Lower lobe of right lung (tissue), 2 donors: ENCODE data around the gene BYSL. TPM values are rescaled to one million over a fixed set of nuclear protein-coding genes. Genes with fewer than 3 reads are reported as not detected.

Experiments
- ATAC-seq, 2 donors: fragments of 200-7000 bp; cut with Tn5 transposase; one replicate each; pipeline ENCODE4 v1.9.1; 2020 to 2022; ENCODE audit warnings: mild to moderate bottlenecking in 2 of 2, moderate library complexity in 2 of 2
- DNase-seq: peaks from one replicate; pipeline ENCODE4 v3.0.0-alpha.2; 2020
- H3K27ac ChIP-seq: fragments of 200-600 bp; one replicate; pipeline ENCODE4 v1.8.0; 2022
- H3K27me3 ChIP-seq: fragments of 200-600 bp; one replicate; pipeline ENCODE4 v1.8.0; 2022; ENCODE audit warnings: low read depth
- H3K36me3 ChIP-seq: fragments of 200-600 bp; one replicate; pipeline ENCODE4 v1.8.0; 2022; ENCODE audit warnings: mild to moderate bottlenecking
- H3K4me1 ChIP-seq: fragments of 200-600 bp; one replicate; pipeline ENCODE4 v1.8.0; 2022
- H3K4me3 ChIP-seq: fragments of 200-600 bp; one replicate; pipeline ENCODE4 v1.8.0; 2022; ENCODE audit warnings: mild to moderate bottlenecking
- H3K9me3 ChIP-seq: fragments of 200-600 bp; one replicate; pipeline ENCODE4 v1.8.0; 2022
- intact Hi-C: fragments of 100-400 bp; cut with DNase I; formaldehyde crosslinking; loops from one replicate; pipeline ENCODE4 v1.11.0; 2022
- total RNA-seq: library from RNA; stranded (reverse); fragmentation: NEBNext Ultra II Directional; extraction: Animal tissue kit (Norgen Biotek cat#: 25700); gene quantifications from one replicate; pipeline ENCODE4 v1.2.1, GENCODE V29; 2021
- TF ChIP-seq, protein P1 (sequence below): fragments of 200-600 bp; IDR thresholded peaks from one replicate; pipeline ENCODE4 v1.8.0; 2022; ENCODE audit warnings: antibody characterized with exemption, mild to moderate bottlenecking
- donor health status: DM: no; HTN: yes; CAD: no; lungs with severe emphysema.

Gene BYSL
- total RNA-seq, 1 donor from 2014 or later = 8.9 TPM

DNA sequence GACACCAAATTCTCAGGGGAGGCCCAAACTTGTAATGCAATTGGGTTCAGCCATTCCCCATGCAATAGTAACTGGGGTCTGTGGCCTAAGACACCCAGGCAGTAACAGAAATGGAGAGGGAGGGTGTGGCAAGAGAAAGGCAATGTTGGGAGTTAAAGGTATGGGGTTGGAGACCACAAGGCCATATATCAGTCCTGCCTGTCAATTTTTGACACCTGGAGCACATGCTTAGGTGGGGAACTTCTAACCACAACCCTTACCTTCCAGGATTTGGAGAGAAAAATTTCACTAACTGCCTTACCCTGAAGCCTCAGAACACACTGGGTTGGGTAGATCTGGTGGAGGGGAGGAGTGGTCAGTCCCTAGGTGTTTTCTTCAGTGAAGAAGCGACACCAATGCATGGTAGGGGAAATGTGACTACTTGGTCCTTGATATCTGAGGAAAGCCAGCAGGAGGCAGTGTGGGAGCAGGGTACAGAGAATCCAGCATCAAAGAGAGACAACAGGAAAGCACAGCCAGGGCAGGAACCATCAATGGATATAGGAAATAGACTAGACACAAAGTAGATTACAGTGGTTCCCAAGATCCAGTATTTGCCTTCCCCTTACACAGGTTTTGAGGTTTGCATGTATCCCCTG, 19.3 kb upstream of the BYSL start:
- TF ChIP-seq, protein P1, sequence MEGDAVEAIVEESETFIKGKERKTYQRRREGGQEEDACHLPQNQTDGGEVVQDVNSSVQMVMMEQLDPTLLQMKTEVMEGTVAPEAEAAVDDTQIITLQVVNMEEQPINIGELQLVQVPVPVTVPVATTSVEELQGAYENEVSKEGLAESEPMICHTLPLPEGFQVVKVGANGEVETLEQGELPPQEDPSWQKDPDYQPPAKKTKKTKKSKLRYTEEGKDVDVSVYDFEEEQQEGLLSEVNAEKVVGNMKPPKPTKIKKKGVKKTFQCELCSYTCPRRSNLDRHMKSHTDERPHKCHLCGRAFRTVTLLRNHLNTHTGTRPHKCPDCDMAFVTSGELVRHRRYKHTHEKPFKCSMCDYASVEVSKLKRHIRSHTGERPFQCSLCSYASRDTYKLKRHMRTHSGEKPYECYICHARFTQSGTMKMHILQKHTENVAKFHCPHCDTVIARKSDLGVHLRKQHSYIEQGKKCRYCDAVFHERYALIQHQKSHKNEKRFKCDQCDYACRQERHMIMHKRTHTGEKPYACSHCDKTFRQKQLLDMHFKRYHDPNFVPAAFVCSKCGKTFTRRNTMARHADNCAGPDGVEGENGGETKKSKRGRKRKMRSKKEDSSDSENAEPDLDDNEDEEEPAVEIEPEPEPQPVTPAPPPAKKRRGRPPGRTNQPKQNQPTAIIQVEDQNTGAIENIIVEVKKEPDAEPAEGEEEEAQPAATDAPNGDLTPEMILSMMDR = peak; percentile 32
- intact Hi-C loops = no loop called here
- H3K27ac ChIP-seq = no peak overlapping the region
- ATAC-seq (peak; percentile 33 to 42), DNase-seq (no peak)
- no peaks in the 10 kb centered on the region for H3K27me3 ChIP-seq
- no peaks in the 10 kb centered on the region for H3K4me1 ChIP-seq
- H3K9me3 ChIP-seq = no peaks in the 10 kb centered on the region
- no peak overlapping the region for H3K4me3 ChIP-seq
- H3K36me3 ChIP-seq = peaks cover 34% of the 10 kb centered on the region

DNA sequence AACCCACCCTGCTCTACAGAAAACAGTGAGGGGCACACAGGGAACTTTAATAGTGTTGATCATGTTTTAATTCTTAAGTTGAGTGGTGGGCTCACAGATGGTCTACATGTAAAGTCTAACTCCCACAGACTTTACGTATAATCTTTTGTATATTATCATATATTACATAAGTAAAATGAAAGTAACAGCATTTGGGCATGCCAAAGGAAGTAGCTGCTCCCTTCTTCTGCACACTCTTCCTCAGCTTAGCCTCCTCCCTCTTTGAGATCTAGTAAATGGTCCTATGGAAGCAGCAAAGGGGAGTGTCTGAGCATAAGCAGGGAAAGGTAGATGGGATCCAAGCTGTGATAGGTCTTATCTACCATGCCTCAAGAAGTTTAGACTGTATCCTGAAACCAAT, 11.6 kb upstream of the BYSL start:
- Histone ChIP-seq H3K4me3 (no peak overlapping the region), H3K27ac (no peak overlapping the region), H3K9me3 (no peaks in the 10 kb centered on the region), H3K36me3 (peaks cover 82% of the 10 kb centered on the region), H3K4me1 (no peaks in the 10 kb centered on the region), H3K27me3 (no peaks in the 10 kb centered on the region)
- ATAC-seq (no peak), DNase-seq (no peak)
- intact Hi-C loops = no loop called here
- TF ChIP-seq, protein P1 = no peak

DNA sequence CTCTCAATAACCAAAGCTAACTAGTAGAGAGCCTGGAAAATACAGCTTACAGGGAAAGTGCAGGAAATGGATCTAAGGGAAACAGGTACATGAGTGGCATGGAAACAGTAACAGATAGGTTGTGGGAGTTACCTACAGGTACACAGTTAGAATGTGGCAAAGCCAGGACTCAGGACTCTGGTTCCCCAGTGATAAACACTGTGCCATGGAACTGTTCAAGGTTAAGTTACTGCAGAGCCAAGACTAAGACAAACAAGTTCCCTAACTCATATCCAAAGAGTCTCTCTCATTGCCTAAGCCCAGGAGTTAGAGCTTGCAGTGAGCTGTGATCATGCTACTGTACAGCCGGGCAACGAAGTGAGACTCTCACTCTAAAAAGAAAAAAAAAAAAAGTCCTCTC, 7.0 kb upstream of the BYSL start:
- intact Hi-C loops = no loop called here
- TF ChIP-seq, protein P1 = no peak
- H3K36me3 ChIP-seq = peaks cover 57% of the 10 kb centered on the region

DNA sequence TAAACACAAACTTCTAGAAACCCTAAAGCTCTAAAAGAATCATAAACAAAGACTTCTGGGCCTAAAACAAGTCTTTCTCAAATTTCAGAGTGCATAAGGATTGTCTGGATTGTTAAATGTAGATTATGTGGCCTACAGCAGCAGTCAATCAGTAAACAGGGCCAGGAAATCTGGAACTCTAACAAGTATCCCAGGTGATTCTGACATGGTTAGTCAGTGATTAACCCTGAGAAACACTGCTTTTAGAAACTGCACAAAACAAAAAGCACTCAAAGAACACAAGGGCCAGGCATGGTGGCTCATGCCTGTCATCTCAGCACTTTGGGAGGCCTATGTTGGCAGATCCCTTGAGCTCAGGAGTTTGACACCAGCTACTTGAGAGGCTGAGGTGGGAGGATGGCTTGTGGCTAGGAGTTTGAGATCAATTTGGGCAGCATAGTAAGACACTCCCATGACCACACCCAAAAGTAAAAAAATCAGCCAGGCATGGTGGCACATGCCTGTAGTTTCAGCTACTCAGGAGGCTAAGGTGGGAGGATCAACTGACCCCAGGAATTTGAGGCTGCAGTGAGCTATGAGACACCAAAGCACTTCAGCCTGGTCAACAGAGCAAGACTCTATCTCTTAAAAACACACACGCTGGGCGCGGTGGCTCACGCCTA, 6.3 kb upstream of the BYSL start:
- Histone ChIP-seq H3K9me3 (no peaks in the 10 kb centered on the region), H3K27ac (no peak overlapping the region), H3K36me3 (peaks cover 54% of the 10 kb centered on the region), H3K27me3 (no peaks in the 10 kb centered on the region), H3K4me1 (peaks cover 10% of the 10 kb centered on the region), H3K4me3 (no peak overlapping the region)
- intact Hi-C loops = no loop called here
- DNase-seq (no peak), ATAC-seq (no peak)
- TF ChIP-seq, protein P1 = no peak

More for the DNA sequence above, 7.0 kb upstream of the BYSL start:
- Histone ChIP-seq H3K27me3 (no peaks in the 10 kb centered on the region), H3K9me3 (no peaks in the 10 kb centered on the region), H3K4me3 (no peak overlapping the region), H3K4me1 (peaks cover 3% of the 10 kb centered on the region), H3K27ac (no peak overlapping the region)
- ATAC-seq (no peak), DNase-seq (no peak)

DNA sequence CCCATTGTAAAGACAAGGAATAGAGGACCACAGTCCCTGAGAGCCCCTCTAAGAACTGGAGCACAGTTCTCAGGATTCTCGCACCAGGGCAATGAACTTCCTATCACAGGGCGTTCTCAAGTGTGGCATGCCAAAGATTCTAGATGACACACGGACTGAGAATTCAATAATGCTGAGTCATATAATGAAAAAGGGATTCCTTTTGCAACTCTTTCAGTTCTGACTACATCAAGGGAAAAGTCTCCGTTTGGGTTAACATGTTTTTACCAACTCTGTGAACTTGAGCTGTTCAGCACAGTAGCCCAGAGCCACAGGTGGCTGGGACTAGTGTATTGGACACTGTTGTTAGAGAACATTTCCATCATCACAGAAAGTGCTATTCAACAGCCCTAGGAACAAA, 3.8 kb upstream of the BYSL start:
- H3K36me3 ChIP-seq = peaks cover 43% of the 10 kb centered on the region
- intact Hi-C loops = no loop called here
- no peaks in the 10 kb centered on the region for H3K9me3 ChIP-seq
- TF ChIP-seq, protein P1 = no peak
- H3K27ac ChIP-seq = no peak overlapping the region
- no peak for ATAC-seq
- DNase-seq = no peak
- H3K4me1 ChIP-seq = peaks cover 22% of the 10 kb centered on the region
- no peaks in the 10 kb centered on the region for H3K27me3 ChIP-seq
- H3K4me3 ChIP-seq = no peak overlapping the region
